IMR-90 (cell line): Measurements from ENCODE around the gene VPS26B. TPM values are rescaled to one million over a fixed set of nuclear protein-coding genes. Genes with fewer than 3 reads are reported as not detected.

Experiments used
- ATAC-seq: fragments of 200-7000 bp; cut with Tn5 transposase; 2 replicates; pipeline ENCODE4 v1.9.1; 2020; ENCODE audit warnings: low read depth, mild to moderate bottlenecking, moderate library complexity
- BruUV-seq: library from RNA; stranded (reverse); fragments of 400-500 nt; replicated peaks from 2 replicates; lab custom pipeline; 2021; lab: Mats Ljungman, UMichigan
- CTCF ChIA-PET: fragments of 300-600 bp; formaldehyde crosslinking; extraction: SDS; loops from one replicate; lab custom pipeline; 2021; ENCODE audit warnings: antibody characterized with exemption; lab: Yijun Ruan, JAX
- POLR2A ChIA-PET: fragments of 300-600 bp; sonication (Branson Sonifier 250); formaldehyde crosslinking; loops from one replicate; lab custom pipeline; 2022; ENCODE audit warnings: antibody characterized with exemption; ENCODE audit not compliant: unreplicated experiment; lab: Charles Lee
- DNase-seq: peaks from one replicate; pipeline ENCODE4 v3.0.0; 2013
- H2AFZ ChIP-seq: replicated peaks from 2 replicates; pipeline ENCODE3; 2013; ENCODE audit warnings: low read length, mild to moderate bottlenecking; ENCODE audit not compliant: poor library complexity
- H2AK5ac ChIP-seq: 2 replicates; pipeline ENCODE4 v1.6.1; 2013; ENCODE audit warnings: low read depth, low read length, inconsistent platforms
- H2AK9ac ChIP-seq: replicated peaks from 2 replicates; pipeline ENCODE3; 2013; ENCODE audit warnings: mild to moderate bottlenecking, low read depth, low read length, moderate library complexity; ENCODE audit not compliant: poor library complexity
- H2BK120ac ChIP-seq: 2 replicates; pipeline ENCODE4 v1.6.1; 2013; ENCODE audit warnings: low read depth, low read length, inconsistent platforms
- H2BK15ac ChIP-seq: 3 replicates; pipeline ENCODE4 v1.6.1; 2013; ENCODE audit warnings: low read depth, low read length, inconsistent platforms
- H2BK20ac ChIP-seq: 2 replicates; pipeline ENCODE4 v1.6.1; 2013; ENCODE audit warnings: low read depth, mild to moderate bottlenecking, inconsistent platforms, low read length, moderate library complexity
- H2BK5ac ChIP-seq: 2 replicates; pipeline ENCODE4 v1.6.1; 2013; ENCODE audit warnings: mild to moderate bottlenecking, low read depth, low read length, inconsistent platforms; ENCODE audit not compliant: poor library complexity, severe bottlenecking
- H3K14ac ChIP-seq: replicated peaks from 2 replicates; pipeline ENCODE4 v1.6.1; 2013; ENCODE audit warnings: low read depth, low read length, inconsistent platforms
- H3K18ac ChIP-seq: 2 replicates; pipeline ENCODE4 v1.6.1; 2013; ENCODE audit warnings: low read depth, low read length, control low read depth
- H3K23ac ChIP-seq: 2 replicates; pipeline ENCODE4 v1.6.1; 2013; ENCODE audit warnings: low read depth, low read length, inconsistent platforms
- H3K27ac ChIP-seq: 2 replicates; pipeline ENCODE4 v1.5.1; 2013; ENCODE audit warnings: mild to moderate bottlenecking, control low read depth, low read length; ENCODE audit not compliant: insufficient read depth
- H3K27me3 ChIP-seq: 2 replicates; pipeline ENCODE4 v1.6.1; 2013; ENCODE audit warnings: low read length; ENCODE audit not compliant: control insufficient read depth, insufficient read depth
- H3K36me3 ChIP-seq: 2 replicates; pipeline ENCODE4 v1.6.1; 2013; ENCODE audit warnings: low read length, mixed read lengths; ENCODE audit not compliant: control insufficient read depth, insufficient read depth
- H3K4ac ChIP-seq: 2 replicates; pipeline ENCODE4 v1.6.1; 2013; ENCODE audit warnings: low read depth, low read length, inconsistent platforms
- H3K4me1 ChIP-seq: 2 replicates; pipeline ENCODE4 v1.6.1; 2013; ENCODE audit warnings: low read length, mixed read lengths; ENCODE audit not compliant: control insufficient read depth, insufficient read depth
- H3K4me2 ChIP-seq: 2 replicates; pipeline ENCODE4 v1.6.1; 2013; ENCODE audit warnings: low read depth, mild to moderate bottlenecking, control low read depth, low read length, moderate library complexity
- H3K4me3 ChIP-seq: 2 replicates; pipeline ENCODE4 v1.5.1; 2013; ENCODE audit warnings: low read depth, mild to moderate bottlenecking, control low read depth, low read length, moderate library complexity; ENCODE audit not compliant: insufficient read depth
- H3K56ac ChIP-seq: 2 replicates; pipeline ENCODE4 v1.6.1; 2013; ENCODE audit warnings: low read length, inconsistent platforms; ENCODE audit not compliant: insufficient read depth; ENCODE audit errors: extremely low read depth
- H3K79me1 ChIP-seq, 2 experiments: 2 replicates each; pipeline ENCODE4 v1.6.1; 2013; ENCODE audit warnings: low read length in 2 of 2, inconsistent platforms in 1 of 2, low read depth in 1 of 2
- H3K9ac ChIP-seq: 2 replicates; pipeline ENCODE4 v1.6.1; 2013; ENCODE audit warnings: low read depth, low read length, control low read depth
- H3K9me1 ChIP-seq: 2 replicates; pipeline ENCODE4 v1.6.1; 2013; ENCODE audit warnings: low read length, inconsistent platforms; ENCODE audit not compliant: insufficient read depth
- H3K9me3 ChIP-seq: 2 replicates; pipeline ENCODE4 v1.6.1; 2013; ENCODE audit warnings: low read length; ENCODE audit not compliant: control insufficient read depth, insufficient read depth
- H4K20me1 ChIP-seq: 2 replicates; pipeline ENCODE4 v1.6.1; 2013; ENCODE audit warnings: low read length, inconsistent platforms; ENCODE audit not compliant: insufficient read depth
- H4K5ac ChIP-seq: 2 replicates; pipeline ENCODE4 v1.6.1; 2013; ENCODE audit warnings: mild to moderate bottlenecking, low read depth, low read length, control low read depth
- H4K8ac ChIP-seq, 2 experiments: 2 replicates each; pipeline ENCODE4 v1.6.1; 2013; ENCODE audit warnings: low read depth in 2 of 2, low read length in 2 of 2, control low read depth in 1 of 2, inconsistent platforms in 1 of 2
- H4K91ac ChIP-seq: 2 replicates; pipeline ENCODE4 v1.6.1; 2013; ENCODE audit warnings: low read depth, low read length, inconsistent platforms; ENCODE audit not compliant: insufficient read depth
- BHLHE40 ChIP-seq: fragments of 150-350 bp; IDR thresholded peaks from 2 replicates; pipeline ENCODE4 v1.6.1; 2016; ENCODE audit warnings: mild to moderate bottlenecking, low read depth, low read length
- CEBPB ChIP-seq: IDR thresholded peaks from 2 replicates; pipeline ENCODE4 v1.6.1; 2012; ENCODE audit warnings: low read depth, low read length, improper control_type of control experiment
- CHD1 ChIP-seq: IDR thresholded peaks from 2 replicates; pipeline ENCODE4 v1.6.1; 2012; ENCODE audit warnings: low read depth, low read length, improper control_type of control experiment
- FOS ChIP-seq: fragments of 150-350 bp; IDR thresholded peaks from 2 replicates; pipeline ENCODE4 v1.6.1; 2016; ENCODE audit warnings: low read depth, low read length
- MAFK ChIP-seq: IDR thresholded peaks from 2 replicates; pipeline ENCODE4 v1.6.1; 2012; ENCODE audit warnings: low read depth, low read length, improper control_type of control experiment
- MXI1 ChIP-seq: IDR thresholded peaks from 2 replicates; pipeline ENCODE4 v1.6.1; 2012; ENCODE audit warnings: low read depth, mild to moderate bottlenecking, low read length, moderate library complexity, borderline replicate concordance
- NFE2L2 ChIP-seq: fragments of 150-350 bp; IDR thresholded peaks from 2 replicates; pipeline ENCODE4 v1.6.1; 2016; ENCODE audit warnings: low read depth, mild to moderate bottlenecking, low read length
- POLR2A ChIP-seq: IDR thresholded peaks from 2 replicates; pipeline ENCODE4 v1.6.1; 2012; ENCODE audit warnings: mild to moderate bottlenecking, low read depth, low read length
- RCOR1 ChIP-seq: IDR thresholded peaks from 2 replicates; pipeline ENCODE4 v1.6.1; 2012; ENCODE audit warnings: mild to moderate bottlenecking, low read length, improper control_type of control experiment; ENCODE audit not compliant: insufficient replicate concordance
- RFX5 ChIP-seq: IDR thresholded peaks from 2 replicates; pipeline ENCODE4 v1.8.0; 2012; ENCODE audit warnings: low read depth, mild to moderate bottlenecking, low read length, moderate library complexity
- SMC3 ChIP-seq: fragments of 150-350 bp; IDR thresholded peaks from 2 replicates; pipeline ENCODE4 v1.6.1; 2016; ENCODE audit warnings: low read depth, mild to moderate bottlenecking, antibody characterized with exemption, low read length, moderate library complexity
- WGBS, 2 experiments: methylation state at CpG; one replicate each; pipeline versions ENCODE4 v1.1.5 to v1.1.7; 2013; ENCODE audit warnings: missing lambda C conversion rate in 2 of 2; ENCODE audit not compliant: insufficient read length in 1 of 2; ENCODE audit errors: extremely low coverage in 2 of 2; 5-methylcytosine and 5-hydroxymethylcytosine counted together
- dilution Hi-C: fragments of 300-500 bp; cut with HindIII; formaldehyde crosslinking; loops from one replicate; pipeline ENCODE4 v1.14.3; 2018; ENCODE audit warnings: low sequenced_read_pairs; ENCODE audit not compliant: unreplicated experiment
- in situ Hi-C: fragments of 300-500 bp; cut with MboI; formaldehyde crosslinking; loops from 3 replicates; pipeline ENCODE4 v1.14.3; 2019; ENCODE audit warnings: low sequenced_read_pairs, inconsistent platforms, mixed read lengths
- intact Hi-C: fragments of 100-400 bp; cut with micrococcal nuclease; formaldehyde crosslinking; loops from 2 replicates; pipeline ENCODE4 v1.10.0; 2022
- polyA plus RNA-seq, 3 experiments: library from polyadenylated mRNA; depleted of rRNA; stranded (reverse); fragments of >200 nt; gene quantifications; 2 replicates each; pipeline ENCODE4 v1.2.3, GENCODE V29; 2012; ENCODE audit warnings: low replicate concordance in 1 of 3
- total RNA-seq: library from RNA; depleted of rRNA; stranded (reverse); fragments of >200 nt; gene quantifications from 2 replicates; pipeline ENCODE4 v1.2.3, GENCODE V29; 2012
- TF ChIP-seq, protein P1 (sequence below): fragments of 150-350 bp; IDR thresholded peaks from 2 replicates; pipeline ENCODE4 v1.6.1; 2017; ENCODE audit warnings: mild to moderate bottlenecking, antibody characterized with exemption, low read length, low read depth
- TF ChIP-seq, protein P2 (sequence below): conservative IDR thresholded peaks from 2 replicates; pipeline ENCODE4 v1.5.1; 2012; ENCODE audit warnings: mild to moderate bottlenecking, low read depth, low read length, improper control_type of control experiment
- TF ChIP-seq, protein P3 (sequence below): fragments of 150-350 bp; IDR thresholded peaks from 2 replicates; pipeline ENCODE4 v1.6.1; 2016; ENCODE audit warnings: low read depth, mild to moderate bottlenecking, low read length, moderate library complexity, borderline replicate concordance

VPS26B gene
- total and polyA plus RNA-seq, 2 of the 4 experiments (the other 2 are of a cell fraction), result 41.6 to 51.1 TPM

DNA sequence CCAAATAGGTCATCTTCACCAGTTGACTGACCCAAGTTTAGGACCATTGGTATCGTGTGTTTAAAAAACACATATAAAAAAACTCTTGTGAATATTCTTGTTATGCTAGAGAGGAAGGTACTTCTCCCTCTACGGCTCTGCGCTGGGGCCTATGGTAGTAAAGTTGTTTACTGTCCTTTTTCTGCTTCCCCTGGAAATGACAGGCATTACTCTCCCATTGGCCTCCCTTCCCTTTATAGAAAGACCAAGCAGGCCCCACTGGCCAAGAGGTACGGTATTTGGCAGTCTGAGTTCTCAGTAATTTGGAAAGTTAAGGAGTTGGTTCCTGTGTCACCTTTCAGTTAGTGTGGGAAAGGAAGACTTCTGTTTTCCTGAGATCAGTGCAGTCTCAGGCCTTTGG lies 22.2 kb downstream of the VPS26B start:
- POLR2A ChIA-PET, result no interaction called here
- intact Hi-C loops, result no loop called here

More for the DNA sequence above, 22.2 kb downstream of the VPS26B start:
- Histone ChIP-seq H3K4me3 (no peak overlapping the region), H3K27me3 (no peaks in the 10 kb centered on the region), H3K4ac (no peak overlapping the region), H3K23ac (no peak overlapping the region), H2AK9ac (no peak overlapping the region), H2AFZ (no peak overlapping the region), H4K8ac (no peak overlapping the region), H4K20me1 (no peaks in the 10 kb centered on the region), H4K5ac (no peak overlapping the region), H3K56ac (no peak overlapping the region), H4K91ac (no peak overlapping the region), H2BK15ac (no peak overlapping the region), H3K4me1 (no peaks in the 10 kb centered on the region), H3K18ac (no peak overlapping the region), H3K4me2 (no peak overlapping the region), H3K9ac (no peak overlapping the region), H3K9me1 (no peaks in the 10 kb centered on the region; the same call in 1 of the 2 replicates), H3K27ac (no peak overlapping the region), H3K36me3 (peaks cover 64% of the 10 kb centered on the region), H3K14ac (no peak overlapping the region), H2AK5ac (no peak overlapping the region), H2BK20ac (no peak overlapping the region), H3K9me3 (no peaks in the 10 kb centered on the region), H3K79me1 (peaks cover 2 to 3% of the 10 kb centered on the region in 2 experiments; a peak in 2 of 4 replicates), H2BK120ac (no peak overlapping the region), H2BK5ac (no peak overlapping the region)
- BruUV-seq, result no TSS peak
- no CpG with 5 or more reads among the region's 4 CpGs for WGBS, 2 experiments
- ATAC-seq, result no peak
- TF ChIP-seq RFX5 (no peak), POLR2A (no peak), FOS (no peak), BHLHE40 (no peak), MAFK (no peak), SMC3 (no peak), CEBPB (no peak), CHD1 (no peak), NFE2L2 (no peak), MXI1 (no peak), RCOR1 (no peak)
- TF ChIP-seq, protein P1, sequence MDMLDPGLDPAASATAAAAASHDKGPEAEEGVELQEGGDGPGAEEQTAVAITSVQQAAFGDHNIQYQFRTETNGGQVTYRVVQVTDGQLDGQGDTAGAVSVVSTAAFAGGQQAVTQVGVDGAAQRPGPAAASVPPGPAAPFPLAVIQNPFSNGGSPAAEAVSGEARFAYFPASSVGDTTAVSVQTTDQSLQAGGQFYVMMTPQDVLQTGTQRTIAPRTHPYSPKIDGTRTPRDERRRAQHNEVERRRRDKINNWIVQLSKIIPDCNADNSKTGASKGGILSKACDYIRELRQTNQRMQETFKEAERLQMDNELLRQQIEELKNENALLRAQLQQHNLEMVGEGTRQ, result no peak
- TF ChIP-seq, protein P2, sequence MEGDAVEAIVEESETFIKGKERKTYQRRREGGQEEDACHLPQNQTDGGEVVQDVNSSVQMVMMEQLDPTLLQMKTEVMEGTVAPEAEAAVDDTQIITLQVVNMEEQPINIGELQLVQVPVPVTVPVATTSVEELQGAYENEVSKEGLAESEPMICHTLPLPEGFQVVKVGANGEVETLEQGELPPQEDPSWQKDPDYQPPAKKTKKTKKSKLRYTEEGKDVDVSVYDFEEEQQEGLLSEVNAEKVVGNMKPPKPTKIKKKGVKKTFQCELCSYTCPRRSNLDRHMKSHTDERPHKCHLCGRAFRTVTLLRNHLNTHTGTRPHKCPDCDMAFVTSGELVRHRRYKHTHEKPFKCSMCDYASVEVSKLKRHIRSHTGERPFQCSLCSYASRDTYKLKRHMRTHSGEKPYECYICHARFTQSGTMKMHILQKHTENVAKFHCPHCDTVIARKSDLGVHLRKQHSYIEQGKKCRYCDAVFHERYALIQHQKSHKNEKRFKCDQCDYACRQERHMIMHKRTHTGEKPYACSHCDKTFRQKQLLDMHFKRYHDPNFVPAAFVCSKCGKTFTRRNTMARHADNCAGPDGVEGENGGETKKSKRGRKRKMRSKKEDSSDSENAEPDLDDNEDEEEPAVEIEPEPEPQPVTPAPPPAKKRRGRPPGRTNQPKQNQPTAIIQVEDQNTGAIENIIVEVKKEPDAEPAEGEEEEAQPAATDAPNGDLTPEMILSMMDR, result no peak
- TF ChIP-seq, protein P3, sequence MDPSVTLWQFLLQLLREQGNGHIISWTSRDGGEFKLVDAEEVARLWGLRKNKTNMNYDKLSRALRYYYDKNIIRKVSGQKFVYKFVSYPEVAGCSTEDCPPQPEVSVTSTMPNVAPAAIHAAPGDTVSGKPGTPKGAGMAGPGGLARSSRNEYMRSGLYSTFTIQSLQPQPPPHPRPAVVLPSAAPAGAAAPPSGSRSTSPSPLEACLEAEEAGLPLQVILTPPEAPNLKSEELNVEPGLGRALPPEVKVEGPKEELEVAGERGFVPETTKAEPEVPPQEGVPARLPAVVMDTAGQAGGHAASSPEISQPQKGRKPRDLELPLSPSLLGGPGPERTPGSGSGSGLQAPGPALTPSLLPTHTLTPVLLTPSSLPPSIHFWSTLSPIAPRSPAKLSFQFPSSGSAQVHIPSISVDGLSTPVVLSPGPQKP, result no peak
- CTCF ChIA-PET, result no interaction called here
- dilution Hi-C loops (no loop called here), in situ Hi-C loops (no loop called here)
- no peak for DNase-seq
